ENCODE data around the gene INO80B.
A peak's percentile ranks its signal among the peaks of the same experiment; 100 is the strongest.

Gene INO80B

DNA sequence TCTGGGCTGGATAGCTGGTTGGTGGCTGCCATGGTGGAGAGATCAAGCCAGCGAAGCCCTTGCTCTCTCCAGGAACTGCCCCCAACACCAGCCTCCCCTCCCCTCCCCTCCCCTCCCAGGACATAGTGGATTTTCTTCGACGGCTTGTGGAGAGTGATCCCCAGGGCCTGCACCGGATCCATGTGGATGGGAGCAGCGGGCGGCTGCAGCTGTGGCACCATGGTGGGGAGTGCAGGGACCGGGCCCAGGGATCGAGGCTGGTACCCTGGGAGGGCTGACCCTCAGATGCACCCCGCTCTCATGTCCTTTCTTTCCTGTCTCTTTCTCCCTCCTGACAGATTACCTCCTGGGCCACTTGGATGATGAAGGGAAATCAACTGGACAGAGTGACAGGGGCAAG is 35.0 kb downstream of the INO80B start:
- DNase-seq (ENCODE audit: insufficient read length) (no peak), FAIRE-seq (no peak)
- no peak for TF ChIP-seq POLR2A (IDR thresholded peaks at IDR 0.05; ENCODE audit: low read depth, low read length)

DNA sequence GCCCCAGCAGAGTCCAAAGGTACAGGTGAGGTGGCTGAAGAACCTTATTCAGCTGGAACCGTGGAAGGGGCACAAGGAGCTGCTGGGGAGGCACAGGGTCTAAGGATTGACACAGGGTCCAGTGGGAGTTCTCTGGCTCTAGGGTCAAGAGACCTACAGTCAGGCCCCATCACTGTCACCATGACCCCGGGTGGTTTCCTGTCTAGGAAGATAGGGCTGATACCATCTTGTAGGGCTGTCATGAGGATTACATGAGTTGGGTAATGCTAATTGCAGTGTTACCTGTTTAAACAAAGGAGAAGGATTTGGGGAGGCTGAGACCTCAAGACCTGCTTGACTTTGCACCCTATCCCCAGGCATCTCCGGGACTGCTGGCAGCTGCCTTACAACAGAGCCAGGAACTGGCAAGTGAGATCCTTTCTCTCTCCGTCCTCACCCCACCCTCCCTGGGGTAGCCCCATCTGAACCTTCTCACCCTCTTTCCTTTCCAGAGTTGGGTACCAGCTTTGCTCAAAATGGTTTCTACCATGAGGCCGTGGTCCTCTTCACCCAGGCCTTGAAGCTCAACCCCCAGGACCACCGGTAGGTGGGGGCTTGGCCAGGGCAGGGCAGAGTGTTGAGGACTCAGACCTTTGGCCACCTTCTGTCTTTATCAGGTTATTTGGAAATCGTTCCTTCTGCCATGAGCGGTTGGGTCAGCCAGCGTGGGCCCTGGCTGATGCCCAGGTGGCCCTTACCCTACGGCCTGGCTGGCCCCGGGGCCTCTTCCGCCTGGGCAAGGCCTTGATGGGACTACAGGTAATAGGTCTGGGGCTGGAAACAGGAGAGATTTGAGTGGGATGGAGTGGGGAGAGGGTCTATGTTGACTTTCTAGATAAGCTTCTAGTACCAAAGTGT is 37.0 kb downstream of the INO80B start:
- no peak for DNase-seq (ENCODE audit: insufficient read length)
- FAIRE-seq: no peak
- TF ChIP-seq POLR2A (IDR thresholded peaks at IDR 0.05; ENCODE audit: low read depth, low read length) (no peak), POLR2AphosphoS5 (IDR thresholded peaks at IDR 0.05; ENCODE audit: low read depth, low read length) (no peak), TAF1 (IDR thresholded peaks at IDR 0.05; ENCODE audit: borderline replicate concordance, low read depth, low read length) (no peak)

GRCh38 chr2:74493546-74493945 is 38.7 kb downstream of the INO80B start:
- TF ChIP-seq POLR2AphosphoS5 (IDR thresholded peaks at IDR 0.05; ENCODE audit: low read depth, low read length): no peak
- TF ChIP-seq TAF1 (IDR thresholded peaks at IDR 0.05; ENCODE audit: borderline replicate concordance, low read depth, low read length): no peak
- no peak for TF ChIP-seq POLR2A (IDR thresholded peaks at IDR 0.05; ENCODE audit: low read depth, low read length)

DNA sequence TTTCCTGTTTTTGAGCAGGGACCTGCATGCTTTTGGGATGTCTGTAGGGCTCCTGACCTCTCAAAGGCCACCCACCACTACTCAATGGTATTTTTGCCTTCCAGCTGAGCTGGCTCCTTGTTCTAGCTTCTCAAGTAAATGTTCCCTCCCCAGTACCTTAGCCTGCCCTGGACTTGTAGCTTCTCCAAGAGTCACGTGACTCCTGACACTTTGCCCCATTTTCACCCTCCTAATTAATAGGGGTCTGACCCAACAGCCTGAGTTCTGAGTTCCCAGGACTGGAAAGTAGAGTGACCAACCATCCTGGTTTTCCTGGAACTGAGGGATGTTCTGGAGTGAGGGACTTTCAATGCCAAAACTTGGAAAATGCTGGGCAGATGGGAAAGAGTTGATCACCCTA is 40.6 kb downstream of the INO80B start:
- no peak for DNase-seq (ENCODE audit: insufficient read length)
- FAIRE-seq: no peak
- TF ChIP-seq POLR2A (IDR thresholded peaks at IDR 0.05; ENCODE audit: low read depth, low read length): no peak
- no peak for TF ChIP-seq POLR2AphosphoS5 (IDR thresholded peaks at IDR 0.05; ENCODE audit: low read depth, low read length)
- no peak for TF ChIP-seq TAF1 (IDR thresholded peaks at IDR 0.05; ENCODE audit: borderline replicate concordance, low read depth, low read length)

More at GRCh38 chr2:74493546-74493945, 38.7 kb downstream of the INO80B start:
- DNase-seq (ENCODE audit: insufficient read length) (no peak), FAIRE-seq (no peak)

GRCh38 chr2:74496997-74497776 is 42.3 kb downstream of the INO80B start:
- TF ChIP-seq TAF1 (IDR thresholded peaks at IDR 0.05; ENCODE audit: borderline replicate concordance, low read depth, low read length): no peak
- TF ChIP-seq POLR2A (IDR thresholded peaks at IDR 0.05; ENCODE audit: low read depth, low read length): no peak
- no peak for TF ChIP-seq POLR2AphosphoS5 (IDR thresholded peaks at IDR 0.05; ENCODE audit: low read depth, low read length)
- FAIRE-seq (no peak), DNase-seq (ENCODE audit: insufficient read length) (no peak)

GRCh38 chr2:74497777-74498499 is 43.1 kb downstream of the INO80B start:
- peak; percentile 61; the same call in 1 of the 2 replicates for TF ChIP-seq POLR2AphosphoS5 (IDR thresholded peaks at IDR 0.05; ENCODE audit: low read depth, low read length)
- TF ChIP-seq POLR2A (IDR thresholded peaks at IDR 0.05; ENCODE audit: low read depth, low read length): peak; percentile 23; the same call in 1 of the 2 replicates
- no peak for TF ChIP-seq TAF1 (IDR thresholded peaks at IDR 0.05; ENCODE audit: borderline replicate concordance, low read depth, low read length)
- no peak for FAIRE-seq
- DNase-seq (ENCODE audit: insufficient read length): no peak

DNA sequence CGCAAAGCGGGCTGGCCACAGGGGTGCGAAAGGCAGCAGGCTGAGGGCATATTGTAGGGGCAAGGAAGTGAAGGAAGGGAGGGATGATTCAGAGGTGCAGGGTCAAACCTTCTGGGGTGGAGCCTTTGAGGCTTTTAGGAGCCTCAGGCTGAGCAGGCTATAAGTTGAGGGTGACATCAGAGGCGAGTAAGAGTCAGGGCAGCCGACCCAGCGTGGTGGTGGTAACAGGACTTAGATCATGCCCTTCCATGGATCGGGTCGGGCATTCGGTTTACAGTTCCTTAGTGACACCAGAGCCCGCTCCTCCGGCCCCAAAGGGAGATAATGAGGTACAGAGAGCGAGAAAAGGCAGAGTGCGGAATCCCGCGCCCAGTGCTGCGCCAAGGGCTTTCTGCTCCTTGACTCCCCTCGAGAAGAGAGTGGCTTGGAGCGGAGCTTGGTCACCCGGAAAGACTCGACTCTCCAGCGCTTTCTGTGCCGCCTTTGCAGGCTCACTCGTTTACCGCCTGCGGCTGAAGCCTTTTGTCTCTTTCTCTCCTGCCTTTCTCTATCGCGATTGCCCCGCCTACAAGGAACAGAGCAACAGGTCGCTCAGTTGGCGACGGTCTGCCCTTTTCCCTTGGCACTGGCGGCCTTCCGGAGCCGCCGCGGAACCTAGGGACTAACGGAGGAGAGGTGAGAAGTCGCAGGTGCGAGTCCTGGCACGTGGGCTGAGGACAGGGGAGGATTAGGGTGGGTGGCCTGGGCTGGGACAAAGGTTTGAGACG is 43.8 kb downstream of the INO80B start:
- peak; percentile 36 for FAIRE-seq
- DNase-seq (ENCODE audit: insufficient read length): no peak
- TF ChIP-seq TAF1 (IDR thresholded peaks at IDR 0.05; ENCODE audit: borderline replicate concordance, low read depth, low read length) (no peak), POLR2AphosphoS5 (IDR thresholded peaks at IDR 0.05; ENCODE audit: low read depth, low read length) (no peak), POLR2A (IDR thresholded peaks at IDR 0.05; ENCODE audit: low read depth, low read length) (no peak)

- no peak for FAIRE-seq
- no peak for DNase-seq (ENCODE audit: insufficient read length)
- no peak for TF ChIP-seq POLR2AphosphoS5 (IDR thresholded peaks at IDR 0.05; ENCODE audit: low read depth, low read length)
- no peak for TF ChIP-seq TAF1 (IDR thresholded peaks at IDR 0.05; ENCODE audit: borderline replicate concordance, low read depth, low read length)
- no peak for TF ChIP-seq POLR2A (IDR thresholded peaks at IDR 0.05; ENCODE audit: low read depth, low read length)
Measured at GRCh38 chr2:74499267-74499939, 44.5 kb downstream of the INO80B start, which contains the start of gene LBX2. Gene LBX2, minus strand, starts transcription at chr2:74499603. Its CDS starts 66 bp downstream, at chr2:74499537.

GRCh38 chr2:74499940-74500577 is 45.2 kb downstream of the INO80B start:
- no peak for FAIRE-seq

DNA sequence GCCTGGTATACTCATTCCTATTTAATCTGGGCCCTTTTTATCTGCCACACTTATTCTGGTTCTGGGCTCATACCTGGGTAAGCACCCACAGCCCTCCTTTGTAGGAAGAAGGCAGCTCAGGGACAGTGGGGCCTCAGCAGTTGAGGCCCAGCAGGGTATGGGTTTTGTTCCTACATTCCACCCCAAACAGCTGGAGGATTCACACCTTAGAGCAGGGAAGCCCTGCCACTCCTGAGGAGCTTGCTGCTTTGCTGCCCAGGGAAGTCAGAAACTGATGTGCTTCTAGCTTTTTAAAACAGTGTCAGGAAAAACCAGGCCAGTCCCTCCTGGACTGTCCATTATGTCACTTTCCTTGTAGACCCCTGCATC is 45.7 kb downstream of the INO80B start:
- DNase-seq (ENCODE audit: insufficient read length): no peak
- no peak for TF ChIP-seq TAF1 (IDR thresholded peaks at IDR 0.05; ENCODE audit: borderline replicate concordance, low read depth, low read length)
- TF ChIP-seq POLR2AphosphoS5 (IDR thresholded peaks at IDR 0.05; ENCODE audit: low read depth, low read length): no peak
- no peak for TF ChIP-seq POLR2A (IDR thresholded peaks at IDR 0.05; ENCODE audit: low read depth, low read length)
- FAIRE-seq: no peak

More at GRCh38 chr2:74499940-74500577, 45.2 kb downstream of the INO80B start:
- no peak for DNase-seq (ENCODE audit: insufficient read length)
- no peak for TF ChIP-seq TAF1 (IDR thresholded peaks at IDR 0.05; ENCODE audit: borderline replicate concordance, low read depth, low read length)
- no peak for TF ChIP-seq POLR2AphosphoS5 (IDR thresholded peaks at IDR 0.05; ENCODE audit: low read depth, low read length)
- no peak for TF ChIP-seq POLR2A (IDR thresholded peaks at IDR 0.05; ENCODE audit: low read depth, low read length)

Data from GM12892 (cell line).